HG02642 (cell line): Measurements from ENCODE around the gene ZCCHC24.

Experiments used
- ATAC-seq: cut with Tn5 transposase; IDR thresholded peaks from one replicate; pipeline ENCODE4 v1.9.1; 2021; ENCODE audit warnings: mild to moderate bottlenecking; ENCODE audit not compliant: unreplicated experiment, poor library complexity

The ZCCHC24 gene

DNA sequence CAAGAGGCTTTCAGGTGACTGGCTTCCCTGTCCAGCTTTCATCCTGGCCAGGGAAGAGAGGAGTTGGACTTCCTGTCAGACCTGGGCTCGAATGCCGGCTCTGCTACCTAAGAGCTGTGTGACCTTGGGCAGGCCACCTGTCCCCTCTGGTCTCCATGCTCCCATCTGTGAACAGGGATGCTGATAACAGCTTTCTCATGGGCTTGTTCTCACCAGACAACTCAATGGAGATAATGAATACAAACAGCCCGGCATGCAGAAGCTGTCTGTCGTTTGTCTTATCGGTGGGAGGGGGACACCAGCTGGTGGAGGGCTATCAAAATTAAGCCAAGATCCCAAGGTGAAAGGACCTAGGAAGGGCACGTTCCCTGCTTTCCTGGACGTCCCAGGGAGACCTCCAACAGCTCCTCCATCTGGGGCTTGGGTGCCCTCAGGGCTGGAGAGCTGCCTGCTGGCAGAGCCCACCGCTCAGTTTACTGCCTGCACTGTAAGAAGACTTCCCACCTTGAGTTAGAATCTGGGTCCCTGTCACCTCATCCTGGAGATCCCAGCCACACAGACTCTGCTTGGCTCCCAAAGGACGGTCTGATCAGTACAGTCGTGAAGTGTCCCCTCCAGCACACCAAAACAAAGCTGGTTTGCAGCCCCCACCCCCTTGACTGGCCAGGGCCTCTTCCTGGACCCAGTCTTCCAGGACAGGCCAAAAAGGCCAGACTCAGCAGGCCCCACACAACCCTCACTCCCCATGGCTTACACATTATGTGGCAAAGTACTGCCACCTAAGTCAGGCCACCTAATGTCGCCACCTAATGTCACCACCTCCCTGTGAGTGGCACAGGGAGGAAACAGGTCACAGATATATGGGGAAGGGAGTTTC, 57.2 kb downstream of the ZCCHC24 start:
- no peak for ATAC-seq

DNA sequence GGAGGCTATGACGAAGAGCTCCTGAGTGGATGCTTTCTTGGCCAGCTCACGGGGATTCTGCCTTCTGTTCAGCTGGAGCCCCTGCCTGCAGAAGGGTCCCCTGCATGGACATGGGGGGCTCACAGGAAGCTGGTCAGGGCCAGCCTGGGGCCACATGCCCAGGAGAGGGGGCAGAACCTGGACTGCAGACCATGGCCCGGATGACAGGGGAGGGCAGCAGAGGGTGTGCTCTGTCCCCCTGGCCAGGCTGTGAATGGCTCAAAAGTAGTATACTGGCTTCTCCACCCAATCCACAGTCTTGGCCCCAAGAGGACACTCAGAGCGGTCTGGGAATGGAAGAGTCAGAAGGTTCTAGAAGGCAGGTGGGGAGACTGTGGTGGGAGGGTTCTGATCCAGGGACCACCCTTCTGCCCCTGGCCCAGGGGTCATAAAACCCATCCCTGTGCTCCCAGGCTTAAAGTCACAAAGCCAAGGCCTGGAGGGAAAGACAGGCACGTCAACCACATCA, 57.9 kb downstream of the ZCCHC24 start:
- no peak for ATAC-seq

DNA sequence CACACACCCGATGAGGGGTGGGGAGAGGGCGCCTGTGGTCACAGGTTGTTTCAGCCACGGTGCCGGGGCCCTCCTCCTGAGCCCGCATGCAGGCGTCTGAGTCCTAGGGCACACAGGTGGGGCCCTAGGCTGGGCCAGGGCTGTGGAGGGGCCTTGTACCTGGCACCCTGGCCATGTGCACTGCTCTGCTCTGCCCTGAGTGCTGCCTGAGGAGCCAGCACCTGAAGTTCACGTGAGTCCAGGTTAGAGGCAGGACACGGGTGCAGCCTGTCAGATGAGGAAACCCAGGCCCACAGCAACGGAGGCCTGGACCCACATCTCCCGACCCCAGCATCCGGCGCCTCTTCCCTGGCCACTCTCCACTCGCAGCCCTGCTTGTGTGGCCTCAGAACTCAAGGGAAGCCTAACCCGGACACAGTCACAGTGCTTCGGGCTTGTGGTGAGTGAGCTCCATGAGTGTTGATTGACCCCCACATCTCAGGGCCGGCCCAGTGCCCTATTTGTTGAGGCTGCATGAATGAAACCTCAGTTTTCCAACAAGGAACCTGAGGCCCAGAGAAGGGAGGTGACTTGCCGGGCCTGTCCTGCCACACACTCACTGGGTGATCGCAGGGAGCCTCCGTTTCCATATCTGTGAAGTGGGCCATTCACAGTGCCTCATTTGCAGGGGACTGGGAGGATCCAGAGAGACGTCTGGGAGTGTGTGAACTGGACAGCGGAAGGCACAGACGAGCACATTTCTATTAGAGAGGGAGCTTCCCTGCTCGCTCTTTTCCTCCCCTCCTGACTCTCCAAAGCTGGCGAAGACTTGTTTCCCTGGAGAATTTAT, 58.6 kb downstream of the ZCCHC24 start:
- ATAC-seq: no peak

DNA sequence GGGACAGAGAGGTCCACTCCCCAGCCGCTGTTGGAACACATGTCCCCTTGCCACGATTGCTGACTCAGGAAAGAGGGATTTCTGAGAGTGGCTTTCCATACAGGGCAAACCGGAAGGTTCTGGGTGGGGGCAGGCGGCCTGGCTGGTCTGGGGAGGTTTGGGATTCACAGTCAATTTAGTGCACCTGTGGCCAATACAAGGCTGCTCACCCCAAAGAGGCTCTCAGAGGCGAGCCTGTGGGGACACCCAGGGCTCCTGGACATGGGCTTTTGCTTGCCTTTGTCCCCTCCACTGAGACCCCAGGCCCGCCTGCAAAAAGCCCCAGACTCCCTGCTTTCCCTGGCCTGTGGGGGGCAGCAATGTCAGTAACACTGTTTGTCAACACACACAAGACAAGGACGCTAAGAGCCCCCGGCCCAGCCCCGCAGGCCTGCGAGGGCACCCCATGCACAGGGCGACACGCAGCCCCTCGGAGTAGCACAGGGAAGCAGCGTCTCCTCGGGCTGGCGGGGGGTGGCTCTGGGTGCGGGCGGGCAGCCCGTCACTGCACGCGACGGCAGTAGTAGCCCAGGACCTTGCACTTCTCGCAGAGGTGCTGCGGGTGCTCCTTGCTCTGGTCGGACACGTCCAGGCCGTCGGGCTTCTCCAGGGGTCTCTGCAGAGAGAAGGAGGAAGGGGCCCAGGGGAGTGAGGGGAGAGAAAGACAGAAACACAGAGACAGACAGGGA, 59.5 kb downstream of the ZCCHC24 start:
- ATAC-seq: no peak

DNA sequence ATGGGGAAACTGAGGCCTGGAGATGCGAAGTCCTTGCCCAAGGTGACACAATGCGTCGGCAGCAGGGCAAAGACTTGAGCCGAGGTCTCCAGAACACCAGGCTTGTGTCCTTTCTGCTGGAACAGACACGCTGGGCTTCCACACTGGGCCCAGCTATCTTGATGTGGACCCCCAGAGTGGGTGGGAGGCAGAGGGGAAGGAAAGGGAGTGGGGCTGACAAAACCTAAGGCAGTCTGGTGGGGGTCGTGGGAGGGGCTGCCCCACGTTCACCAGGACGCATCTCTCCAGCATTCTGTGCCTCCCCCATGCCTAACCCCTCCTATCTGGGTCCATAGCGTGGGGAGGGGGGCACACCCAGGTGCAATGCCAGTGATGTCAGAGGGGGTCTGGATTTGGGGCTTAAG, 60.0 kb downstream of the ZCCHC24 start:
- no peak for ATAC-seq

DNA sequence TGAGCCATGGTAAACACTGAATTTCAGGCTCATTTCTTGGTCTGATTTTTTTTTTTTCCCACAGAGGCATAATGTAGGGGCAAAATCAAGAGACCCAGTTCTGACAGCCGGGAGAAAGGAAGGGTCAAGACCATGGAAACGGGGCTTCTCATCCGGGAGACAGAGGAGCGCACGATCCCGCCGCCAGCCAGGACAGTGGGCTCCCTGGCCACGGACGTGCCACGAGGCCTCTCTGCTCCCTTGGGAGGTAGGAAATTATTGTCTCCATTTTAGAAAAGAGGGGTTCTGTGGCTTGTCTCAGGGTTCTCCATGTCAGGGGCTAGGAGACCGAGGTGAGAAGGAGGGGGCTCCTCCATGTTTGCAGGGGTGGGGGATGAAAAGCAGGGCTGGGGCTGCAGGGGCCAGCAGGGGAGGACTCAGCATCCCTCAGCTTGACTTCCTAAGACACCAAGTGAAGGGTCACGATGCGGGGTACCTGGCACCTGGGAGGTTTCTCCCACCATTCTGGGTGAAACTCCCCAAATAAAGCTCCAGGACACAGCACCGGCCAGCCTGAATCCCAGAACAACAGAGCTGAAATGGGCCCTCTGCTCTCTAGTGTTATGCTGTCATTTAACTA, 60.5 kb downstream of the ZCCHC24 start:
- ATAC-seq: no peak

DNA sequence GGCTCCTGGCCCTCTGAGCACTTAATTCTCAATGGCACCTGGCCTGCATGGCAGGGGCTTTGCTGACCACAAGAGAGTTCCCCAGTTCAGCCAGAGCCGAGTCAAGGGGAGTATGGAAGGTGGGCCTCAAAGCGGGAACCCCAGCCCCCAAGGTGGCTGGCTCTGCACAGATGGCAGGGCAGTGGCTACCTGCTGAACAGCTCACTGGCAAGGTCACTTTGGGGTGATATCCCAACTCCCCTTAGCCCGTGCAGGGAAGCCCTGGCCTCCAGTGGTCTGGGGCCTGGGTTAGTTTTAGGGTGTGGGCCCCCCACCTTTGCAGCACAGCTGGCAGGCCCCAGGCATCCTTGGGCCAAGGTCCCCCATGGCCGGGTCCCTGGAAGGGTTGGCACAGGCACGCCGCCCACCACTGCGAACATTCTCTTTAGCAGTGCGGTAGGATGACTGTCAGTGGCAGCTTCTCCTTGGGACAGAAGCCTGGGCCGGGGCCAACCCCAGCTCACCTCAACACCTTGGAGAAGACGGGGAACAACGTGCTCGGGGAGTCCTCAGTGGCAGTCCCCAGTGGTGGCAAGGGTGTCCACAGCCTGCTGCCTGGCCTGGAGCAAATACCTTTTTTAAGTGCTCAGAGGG, 61.3 kb downstream of the ZCCHC24 start:
- ATAC-seq: no peak

DNA sequence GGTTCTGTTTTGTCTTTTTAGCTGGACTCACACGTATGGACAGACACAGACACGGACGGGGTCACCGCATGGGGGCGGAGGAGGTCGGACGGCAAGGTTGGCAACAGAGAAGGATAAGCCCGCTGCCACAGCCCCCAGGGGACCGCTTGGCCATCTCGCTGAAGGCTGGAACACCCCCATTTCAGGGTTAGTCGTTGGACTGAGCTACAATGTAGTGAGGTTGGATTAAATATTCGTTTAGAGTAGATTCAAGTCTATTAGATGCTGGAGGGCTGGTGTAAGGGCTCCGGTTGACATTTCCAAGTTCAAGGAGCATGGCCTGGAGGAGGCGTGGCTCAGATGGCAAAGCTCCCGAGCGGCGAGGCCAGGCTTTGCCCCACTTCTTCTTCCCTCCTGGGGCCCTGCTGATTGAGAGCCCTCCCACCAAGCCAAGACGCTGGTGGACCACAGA, 62.9 kb downstream of the ZCCHC24 start:
- no peak for ATAC-seq

- ATAC-seq: no peak
Measured at GRCh38 chr10:79381804-79382221, 63.6 kb downstream of the ZCCHC24 start.

DNA sequence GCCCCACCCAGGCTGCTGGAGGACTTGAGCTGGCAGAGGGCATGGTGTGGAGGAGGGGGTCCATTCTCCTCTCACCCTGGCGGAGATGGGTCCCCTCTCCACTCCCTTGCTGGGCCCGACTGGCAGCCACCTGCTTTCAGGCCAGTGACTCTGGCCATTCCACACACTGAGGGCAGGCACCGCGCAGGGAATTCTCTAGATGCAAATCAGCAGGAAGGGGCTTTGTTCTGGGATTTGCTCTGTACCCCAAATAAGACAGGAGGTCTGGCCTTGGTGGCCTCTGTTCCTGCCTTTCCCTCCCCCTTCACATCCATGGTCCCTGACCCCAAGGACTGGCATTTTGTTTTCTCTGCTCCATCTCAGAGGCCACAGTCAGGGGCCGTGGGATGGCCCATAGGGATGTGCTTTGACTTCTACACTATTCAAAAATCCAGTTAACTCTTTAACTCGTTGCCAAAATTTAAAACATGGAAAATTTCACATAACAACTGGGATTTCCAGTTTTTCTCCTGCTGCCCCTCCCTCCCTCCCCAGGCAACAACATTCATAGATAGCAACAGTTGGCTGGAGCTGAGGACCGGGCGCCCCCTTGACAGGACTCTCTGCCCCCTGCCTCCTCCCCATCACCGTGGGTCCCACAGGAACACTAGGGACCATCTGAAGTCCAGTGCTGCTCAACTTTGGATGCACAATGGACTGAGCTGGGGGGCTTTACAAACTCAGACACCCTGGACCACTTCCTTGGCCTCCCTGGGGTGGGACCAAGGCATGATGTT, 64.3 kb downstream of the ZCCHC24 start:
- no peak for ATAC-seq

DNA sequence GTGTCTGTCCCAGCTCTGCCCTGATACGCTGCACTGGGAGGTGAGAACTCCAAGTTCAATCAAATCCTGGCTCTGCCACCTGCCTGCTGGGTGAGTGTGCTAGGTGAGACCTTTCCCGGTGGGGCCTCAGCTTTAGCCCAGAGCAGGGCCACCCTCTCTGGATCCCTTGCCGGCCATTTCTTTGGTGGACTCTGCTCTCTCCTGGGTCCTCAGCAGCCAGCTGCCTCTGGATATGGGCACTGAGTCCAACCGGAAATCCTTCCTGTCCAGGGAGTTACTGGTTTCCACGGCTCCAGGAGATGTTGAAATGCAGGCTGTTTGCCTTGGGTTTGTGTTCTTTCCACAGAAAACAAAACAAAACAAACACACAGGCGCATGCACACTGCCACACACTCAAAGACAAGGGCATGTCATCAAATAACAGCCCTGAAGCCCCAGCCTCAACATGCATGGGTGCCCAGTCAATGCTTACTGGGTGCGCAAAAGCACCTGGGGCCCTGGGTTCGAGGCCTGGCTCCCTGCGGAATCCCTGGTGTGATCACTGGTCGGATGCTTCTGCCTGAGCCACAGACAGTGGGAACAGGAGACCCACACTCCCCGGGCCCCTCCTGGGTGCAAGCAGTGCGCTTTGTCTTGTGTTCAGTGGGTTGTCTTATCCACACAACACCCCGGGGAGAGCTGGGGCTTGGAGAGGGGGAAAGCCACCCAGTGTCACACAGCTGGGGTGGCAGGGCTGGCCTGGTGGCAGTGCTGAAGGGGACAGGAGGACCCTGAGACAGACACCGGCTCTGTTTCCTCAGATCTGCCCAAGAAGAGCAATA, 65.1 kb downstream of the ZCCHC24 start:
- ATAC-seq: no peak

GRCh38 chr10:79379512-79380124, 65.8 kb downstream of the ZCCHC24 start:
- ATAC-seq: no peak

DNA sequence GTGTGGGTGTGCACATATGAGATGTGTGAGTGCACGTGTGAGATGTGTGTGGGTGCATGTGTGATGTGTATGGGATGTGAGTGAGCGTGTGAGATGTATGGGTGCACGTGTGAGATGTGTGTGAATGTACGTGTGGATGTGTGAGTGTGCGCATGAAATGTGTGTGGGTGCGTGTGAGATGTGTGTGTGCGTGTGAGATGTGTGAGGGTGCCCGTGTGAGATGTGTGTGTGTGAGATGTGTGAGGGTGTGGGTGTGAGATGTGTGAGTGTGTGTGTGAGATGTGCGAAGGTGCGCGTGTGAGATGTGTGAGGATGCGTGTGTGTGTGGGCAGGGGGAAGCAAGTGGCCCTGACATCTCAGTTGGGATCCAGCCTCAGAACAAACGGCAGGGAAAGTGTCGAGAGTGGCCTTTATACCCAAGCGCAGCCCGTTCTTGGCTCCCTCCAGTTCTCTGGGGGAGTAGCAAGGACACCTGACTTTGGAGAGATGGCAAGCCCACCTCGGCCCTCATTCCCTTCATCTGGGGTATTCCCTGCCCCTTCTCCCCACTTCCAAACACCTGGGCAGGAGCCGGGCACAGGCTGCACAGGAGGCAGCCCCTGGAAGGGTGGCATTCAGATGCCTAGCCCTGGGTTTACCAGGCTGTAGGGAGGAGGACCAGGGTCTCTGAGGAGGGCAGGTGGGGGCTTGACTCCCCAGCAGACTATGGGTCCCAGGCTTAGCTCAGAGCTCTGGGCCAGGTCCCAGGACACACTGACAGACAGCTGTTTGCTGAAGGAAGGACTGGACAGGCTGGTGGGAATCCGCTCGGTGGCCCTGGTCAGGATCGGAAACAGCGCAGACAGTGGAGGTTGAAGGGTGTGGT, 66.5 kb downstream of the ZCCHC24 start:
- ATAC-seq: no peak

DNA sequence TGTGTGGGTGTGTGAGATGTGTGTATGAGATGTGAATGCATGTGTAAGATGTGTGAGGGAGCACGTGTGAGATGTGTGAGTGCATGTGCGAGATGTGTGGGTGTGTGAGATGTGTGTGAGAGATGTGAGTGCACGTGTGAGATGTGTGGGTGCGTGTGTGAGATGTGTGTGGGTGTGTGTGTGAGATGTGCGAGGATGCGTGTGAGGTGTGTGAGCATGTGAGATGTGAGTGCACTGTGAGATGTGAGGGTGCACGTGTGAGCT, 67.1 kb downstream of the ZCCHC24 start:
- ATAC-seq: no peak

GRCh38 chr10:79377557-79378382, 67.7 kb downstream of the ZCCHC24 start:
- no peak for ATAC-seq
